Measurements from ENCODE around the gene DAGLA. TPM values are rescaled to one million over a fixed set of nuclear protein-coding genes. Genes with fewer than 3 reads are reported as not detected.
"Not testable (repeated sequence)": the region's sequence is repeated elsewhere in the genome, so short reads cannot be mapped to it uniquely, and the experiment has no call there.

Gene DAGLA
- total RNA-seq, 1 donor from 2014 or later, result 4.6 TPM

DNA sequence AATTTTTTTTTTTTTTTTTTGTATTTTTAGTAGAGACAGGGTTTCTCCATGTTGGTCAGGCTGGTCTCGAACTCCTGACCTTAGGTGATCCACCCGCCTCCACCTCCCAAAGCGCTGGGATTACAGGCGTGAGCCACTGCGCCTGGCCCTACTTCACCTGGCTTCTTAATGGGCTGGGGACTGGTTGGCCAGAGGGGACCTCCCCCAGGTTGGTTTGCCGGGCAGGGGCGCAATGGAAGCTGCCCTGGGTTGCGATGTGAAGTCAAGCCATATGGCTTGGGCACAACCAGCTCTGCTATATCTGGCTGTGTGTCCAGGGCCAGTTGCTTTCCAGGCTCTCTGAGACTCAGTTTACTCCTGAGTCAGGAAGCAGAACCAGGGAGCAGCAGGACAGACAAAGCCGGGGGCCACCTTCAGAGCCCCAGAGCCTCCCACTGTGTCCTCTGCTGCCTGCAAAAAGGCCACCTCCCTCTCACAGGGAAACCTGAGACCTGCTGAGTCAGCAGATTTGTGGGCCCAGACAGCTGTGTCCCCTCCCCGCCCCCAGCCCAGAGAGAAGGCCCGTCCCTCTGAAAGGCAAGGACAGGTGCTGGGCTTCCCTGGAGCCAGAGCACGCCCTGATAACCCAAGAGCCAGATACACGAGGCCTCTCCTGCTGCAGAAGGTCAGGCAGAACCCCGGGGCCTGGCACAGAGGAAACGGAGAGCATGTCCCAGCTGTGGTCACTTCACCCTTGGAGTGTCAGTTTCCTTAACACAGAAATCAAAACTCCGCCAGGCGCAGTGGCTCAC lies 29.2 kb upstream of the DAGLA start:
- no peaks in the 10 kb centered on the region for H3K36me3 ChIP-seq (ENCODE audit: control insufficient read depth, insufficient read depth, low read length)
- TF ChIP-seq, protein P1, sequence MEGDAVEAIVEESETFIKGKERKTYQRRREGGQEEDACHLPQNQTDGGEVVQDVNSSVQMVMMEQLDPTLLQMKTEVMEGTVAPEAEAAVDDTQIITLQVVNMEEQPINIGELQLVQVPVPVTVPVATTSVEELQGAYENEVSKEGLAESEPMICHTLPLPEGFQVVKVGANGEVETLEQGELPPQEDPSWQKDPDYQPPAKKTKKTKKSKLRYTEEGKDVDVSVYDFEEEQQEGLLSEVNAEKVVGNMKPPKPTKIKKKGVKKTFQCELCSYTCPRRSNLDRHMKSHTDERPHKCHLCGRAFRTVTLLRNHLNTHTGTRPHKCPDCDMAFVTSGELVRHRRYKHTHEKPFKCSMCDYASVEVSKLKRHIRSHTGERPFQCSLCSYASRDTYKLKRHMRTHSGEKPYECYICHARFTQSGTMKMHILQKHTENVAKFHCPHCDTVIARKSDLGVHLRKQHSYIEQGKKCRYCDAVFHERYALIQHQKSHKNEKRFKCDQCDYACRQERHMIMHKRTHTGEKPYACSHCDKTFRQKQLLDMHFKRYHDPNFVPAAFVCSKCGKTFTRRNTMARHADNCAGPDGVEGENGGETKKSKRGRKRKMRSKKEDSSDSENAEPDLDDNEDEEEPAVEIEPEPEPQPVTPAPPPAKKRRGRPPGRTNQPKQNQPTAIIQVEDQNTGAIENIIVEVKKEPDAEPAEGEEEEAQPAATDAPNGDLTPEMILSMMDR (IDR thresholded peaks at IDR 0.05; ENCODE audit: insufficient read depth, low read length, poor library complexity, severe bottlenecking), result no peak
- DNase-seq (ENCODE audit: low read depth), result no peak
- no peak overlapping the region for H3K4me3 ChIP-seq (ENCODE audit: low read depth, low read length)
- peaks cover 2% of the 10 kb centered on the region for H3K27me3 ChIP-seq (ENCODE audit: control insufficient read depth, insufficient read depth, low read length)

DNA sequence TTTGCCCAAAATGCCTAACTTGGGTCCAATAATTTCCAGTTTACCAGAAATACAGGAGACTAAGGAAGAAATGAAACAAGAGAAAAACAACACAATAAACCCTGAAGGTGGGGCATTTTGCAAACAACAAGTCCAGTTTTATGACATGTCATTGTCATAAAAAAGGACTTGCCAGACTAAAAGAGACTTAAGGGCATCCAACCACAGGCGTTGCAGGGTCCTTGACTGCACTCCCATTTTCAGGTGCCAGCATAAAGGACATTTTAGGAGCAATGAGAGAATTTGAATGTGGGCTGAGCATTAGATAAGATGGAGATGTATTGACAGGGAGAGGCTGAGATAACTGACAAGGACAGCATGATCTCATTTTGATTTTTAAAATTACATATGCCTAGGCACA lies 28.1 kb upstream of the DAGLA start:
- H3K36me3 ChIP-seq (ENCODE audit: control insufficient read depth, insufficient read depth, low read length), result no peaks in the 10 kb centered on the region
- DNase-seq (ENCODE audit: low read depth), result no peak
- peaks cover 2% of the 10 kb centered on the region for H3K27me3 ChIP-seq (ENCODE audit: control insufficient read depth, insufficient read depth, low read length)
- TF ChIP-seq, protein P1 (IDR thresholded peaks at IDR 0.05; ENCODE audit: insufficient read depth, low read length, poor library complexity, severe bottlenecking), result no peak
- H3K4me3 ChIP-seq (ENCODE audit: low read depth, low read length), result no peak overlapping the region

DNA sequence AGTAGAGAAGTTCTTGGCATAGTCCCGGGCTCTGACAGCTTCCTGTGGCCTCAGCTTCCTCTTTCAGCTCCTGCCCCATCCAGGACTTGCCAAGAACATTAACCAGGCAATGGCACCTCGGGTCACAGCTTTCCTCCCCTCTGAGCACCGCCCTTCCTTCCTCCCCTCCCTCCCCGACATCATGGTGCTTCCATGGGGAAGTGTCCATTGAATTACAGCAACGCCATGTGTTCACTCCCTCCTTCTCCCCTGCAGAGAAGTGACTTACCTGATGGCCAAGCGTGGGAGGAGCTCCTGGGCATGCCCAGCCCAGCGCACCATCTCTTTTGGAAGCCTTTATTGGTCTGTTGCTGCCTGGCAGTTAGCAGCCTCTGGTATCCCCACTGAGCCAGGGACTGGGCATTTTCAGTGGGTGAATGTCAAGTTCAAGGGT lies 25.8 kb upstream of the DAGLA start:
- DNase-seq (ENCODE audit: low read depth), result no peak

DNA sequence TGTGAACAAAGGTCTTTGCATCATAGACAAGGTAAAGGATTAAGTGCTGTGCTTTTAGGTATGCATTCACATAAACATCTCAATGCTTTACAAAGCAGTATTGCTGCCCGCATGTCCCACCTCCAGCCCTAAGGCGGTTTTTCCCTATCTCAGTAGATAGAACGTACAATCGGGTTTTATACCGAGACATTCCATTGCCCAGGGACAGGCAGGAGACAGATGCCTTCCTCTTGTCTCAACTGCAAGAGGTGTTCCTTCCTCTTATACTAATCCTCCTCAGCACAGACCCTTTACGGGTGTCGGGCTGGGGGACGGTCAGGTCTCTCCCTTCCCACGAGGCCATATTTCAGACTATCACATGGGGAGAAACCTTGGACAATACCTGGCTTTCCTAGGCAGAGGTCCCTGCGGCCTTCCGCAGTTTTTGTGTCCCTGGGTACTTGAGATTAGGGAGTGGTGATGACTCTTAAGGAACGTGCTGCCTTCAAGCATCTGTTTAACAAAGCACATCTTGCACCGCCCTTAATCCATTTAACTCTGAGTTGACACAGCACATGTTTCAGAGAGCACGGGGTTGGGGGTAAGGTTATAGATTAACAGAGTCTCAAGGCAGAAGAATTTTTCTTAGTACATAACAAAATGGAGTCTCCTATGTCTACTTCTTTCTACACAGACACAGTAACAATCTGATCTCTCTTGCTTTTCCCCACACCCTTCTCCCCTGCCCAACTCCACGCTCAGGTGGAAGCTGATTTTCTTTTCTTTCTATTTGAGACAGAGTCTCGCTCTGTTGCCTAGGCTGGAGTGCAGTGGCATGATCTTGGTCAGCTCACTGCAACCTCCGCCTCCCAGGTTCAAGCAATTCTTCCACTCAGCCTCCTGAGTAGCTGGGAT lies 24.7 kb upstream of the DAGLA start:
- H3K4me3 ChIP-seq (ENCODE audit: low read depth, low read length); H3K36me3 ChIP-seq (ENCODE audit: control insufficient read depth, insufficient read depth, low read length); H3K27me3 ChIP-seq (ENCODE audit: control insufficient read depth, insufficient read depth, low read length); DNase-seq (ENCODE audit: low read depth): not testable (repeated sequence)

More for the DNA sequence above, 25.8 kb upstream of the DAGLA start:
- TF ChIP-seq, protein P1 (IDR thresholded peaks at IDR 0.05; ENCODE audit: insufficient read depth, low read length, poor library complexity, severe bottlenecking), result no peak
- Histone ChIP-seq H3K4me3 (ENCODE audit: low read depth, low read length) (no peak overlapping the region), H3K36me3 (ENCODE audit: control insufficient read depth, insufficient read depth, low read length) (no peaks in the 10 kb centered on the region), H3K27me3 (ENCODE audit: control insufficient read depth, insufficient read depth, low read length) (peaks cover 2% of the 10 kb centered on the region)

DNA sequence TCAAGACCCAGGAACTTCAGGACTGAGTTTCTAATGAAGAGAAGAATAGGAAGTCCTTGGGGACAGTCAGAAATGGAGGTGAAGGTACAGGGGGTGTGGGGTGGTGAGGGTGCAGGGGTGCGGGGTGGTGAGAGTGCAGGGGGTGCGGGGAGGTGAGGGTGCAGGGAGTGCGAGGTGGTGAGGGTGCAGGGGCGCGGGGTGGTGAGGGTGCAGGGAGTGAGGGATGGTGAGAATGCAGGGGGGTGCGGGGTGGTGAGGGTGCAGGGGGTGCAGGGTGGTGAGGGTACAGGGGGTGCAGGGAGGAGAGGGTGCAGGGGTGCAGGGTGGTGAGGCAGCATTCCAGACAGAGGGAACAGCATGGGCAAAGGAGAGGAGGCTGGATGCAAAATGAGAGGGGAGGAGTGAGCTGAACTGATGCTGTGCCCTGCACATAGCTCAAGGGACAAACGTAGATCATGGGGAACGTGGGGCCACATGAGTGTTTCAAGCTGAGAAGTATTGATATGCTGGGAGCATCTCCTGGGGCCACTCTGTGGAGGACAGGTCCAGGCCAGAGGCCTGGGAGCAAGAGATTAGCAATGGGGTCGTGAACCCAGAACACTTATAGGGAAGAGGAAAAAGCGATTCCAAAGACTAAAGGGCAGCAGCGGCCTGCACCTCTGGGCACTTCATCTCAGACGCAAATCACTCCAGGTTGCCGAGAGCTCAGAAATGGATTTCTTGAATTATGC lies 23.7 kb upstream of the DAGLA start:
- TF ChIP-seq, protein P1 (IDR thresholded peaks at IDR 0.05; ENCODE audit: insufficient read depth, low read length, poor library complexity, severe bottlenecking), result no peak
- no peak overlapping the region for H3K4me3 ChIP-seq (ENCODE audit: low read depth, low read length)
- H3K36me3 ChIP-seq (ENCODE audit: control insufficient read depth, insufficient read depth, low read length), result no peaks in the 10 kb centered on the region
- no peak for DNase-seq (ENCODE audit: low read depth)
- peaks cover 2% of the 10 kb centered on the region for H3K27me3 ChIP-seq (ENCODE audit: control insufficient read depth, insufficient read depth, low read length)

Measured in kidney epithelial cell (primary cell).